Motor neuron (in vitro differentiated cells): ENCODE measurements around the gene MSANTD7. TPM values are rescaled to one million over a fixed set of nuclear protein-coding genes. Genes with fewer than 3 reads are reported as not detected.
"Not testable (repeated sequence)": the region's sequence is repeated elsewhere in the genome, so short reads cannot be mapped to it uniquely, and the experiment has no call there.

Experiments
- ATAC-seq, 8 experiments: fragments of 200-7000 bp; cut with Tn5 transposase; replicated peaks in 6 of 8; 2 replicates each; pipeline ENCODE4 v1.8.0; 2021; ENCODE audit warnings: mild to moderate bottlenecking in 8 of 8, moderate library complexity in 8 of 8
- H3K27ac ChIP-seq, 2 donors: fragments of 250-450 bp; sonication (Bioruptor Pico); 2 replicates each; pipeline ENCODE4 v1.9.0; 2021; ENCODE audit warnings: antibody characterized with exemption in 2 of 2, mild to moderate bottlenecking in 2 of 2, moderate library complexity in 1 of 2
- H3K4me1 ChIP-seq, 2 donors: fragments of 250-450 bp; sonication (Bioruptor Pico); replicated peaks in 1 of 2; 2 replicates each; pipeline ENCODE4 v1.6.1; 2021; ENCODE audit warnings: antibody characterized with exemption in 2 of 2, mild to moderate bottlenecking in 2 of 2, moderate library complexity in 1 of 2
- H3K4me3 ChIP-seq, 5 donors: fragments of 250-450 bp; sonication (Bioruptor Pico); 2 replicates each; pipeline ENCODE4 v1.9.0; 2021; ENCODE audit warnings: antibody characterized with exemption in 5 of 5, mild to moderate bottlenecking in 5 of 5, moderate library complexity in 4 of 5
- WGBS, 10 experiments: fragments of 450-650 bp; shearing (Covaris generic); methylation state at CpG; one replicate each; pipeline ENCODE4 v1.0.0; 2022; 5-methylcytosine and 5-hydroxymethylcytosine counted together
- in situ Hi-C, 9 experiments: fragments of 400-800 bp; cut with MboI; loops; one replicate each; pipeline ENCODE4 v1.15.0; 2021; ENCODE audit warnings: low sequenced_read_pairs in 9 of 9, low pct_unique_long_range_greater_than_20kb in 2 of 9; ENCODE audit not compliant: unreplicated experiment in 9 of 9
- total RNA-seq, 8 experiments: library from RNA; unstranded; fragments of 300-600 nt; gene quantifications; 2 replicates each; pipeline versions ENCODE4 v1.2.3 to v1.2.4, GENCODE V29; 2022

MSANTD7 gene
- total RNA-seq, result 10 to 100 TPM; 17.4 to 26.4 (median 19.4) TPM

DNA sequence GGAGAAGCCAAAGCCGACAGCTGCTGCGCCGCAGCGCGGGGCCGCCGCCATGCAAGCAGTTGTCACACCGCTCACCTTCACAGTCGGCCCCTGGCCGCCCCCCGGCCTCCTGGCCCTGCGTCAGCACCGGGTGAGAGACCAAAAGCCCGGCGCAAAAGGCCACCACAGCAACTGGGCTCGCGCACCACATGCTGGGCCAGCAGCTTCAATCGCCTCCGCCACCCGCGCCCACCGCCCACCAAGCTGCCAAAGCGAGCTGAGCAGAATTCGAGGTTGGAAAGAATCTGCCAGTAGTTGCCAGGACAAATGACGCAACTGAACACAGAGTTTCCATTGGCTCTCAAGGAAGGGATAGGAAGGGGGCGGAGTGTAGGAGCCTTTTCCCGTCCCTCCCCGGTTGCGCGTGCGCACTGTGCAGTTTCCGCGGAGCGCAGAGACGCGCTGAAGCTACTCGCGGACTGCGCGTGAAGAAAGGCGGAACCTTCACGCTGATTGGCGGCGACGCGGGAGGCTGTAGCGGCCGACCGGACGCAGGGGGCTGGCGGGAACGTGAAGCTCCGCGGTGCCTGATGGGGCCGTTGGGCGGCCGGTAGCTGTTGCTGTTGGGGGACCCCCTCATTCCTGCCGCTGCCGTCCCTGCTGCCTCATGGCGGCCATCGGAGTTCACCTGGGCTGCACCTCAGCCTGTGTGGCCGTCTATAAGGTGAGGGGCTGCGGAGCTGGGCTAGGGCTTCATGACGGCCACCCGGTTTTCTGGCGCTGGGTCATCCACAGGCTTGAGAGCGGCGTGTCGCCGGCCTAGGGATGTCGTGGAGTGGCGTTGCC, at the start of gene MSANTD7, which contains the start of the genes CDNF and HSPA14:
MSANTD7 (plus strand) TSS at position 550 of the 825 bp plus-strand sequence. CDS start 3,979 bp downstream, outside the sequence.
CDNF (minus strand) TSS at position 281 of the 825 bp plus-strand sequence; CDS start at position 190, 91 bp downstream.
HSPA14 (plus strand) TSS at position 550 of the 825 bp plus-strand sequence; CDS start at position 647, 97 bp downstream.
- in situ Hi-C loops, result loop anchor here in 2 of 9 experiments (25.0 kb wide), 2 partner anchors 301 to 326 kb away; no protein-coding TSS in a partner anchor
- Histone ChIP-seq H3K27ac (peak within 1 kb of the TSS; percentile 92 to 94), H3K4me3 (peak within 1 kb of the TSS; percentile 62 to 92 (median 80)), H3K4me1 (peaks cover 6 to 18% of the 10 kb centered on the region in 2 donors)
- WGBS, 10 experiments, result 0 to 2% (median 0%) methylated on average over 3 to 13 of the region's 72 CpGs; no CpG with 5 or more reads in 5 of the 10 experiments
- ATAC-seq, result peak; percentile 87 to 95 (median 94)

- ATAC-seq, result peak in 1 of 8 experiments; percentile 14
- 0 to 96% (median 54%) methylated on average over 1 to 5 of the region's 5 CpGs for WGBS, 10 experiments
- Histone ChIP-seq H3K27ac (no peak overlapping the region), H3K4me1 (no peaks in the 10 kb centered on the region), H3K4me3 (no peak overlapping the region)
- in situ Hi-C loops, result no loop called here
Measured at GRCh38 chr10:14798636-14799035, 39.5 kb upstream of the MSANTD7 start.

GRCh38 chr10:14800397-14800796, 37.7 kb upstream of the MSANTD7 start:
- ATAC-seq, result no peak

GRCh38 chr10:14801723-14802122, 36.4 kb upstream of the MSANTD7 start:
- no peak overlapping the region for H3K27ac ChIP-seq
- 24 to 86% (median 58%) methylated on average over 3 to 5 of the region's 5 CpGs; no CpG with 5 or more reads in 3 of the 10 experiments for WGBS, 10 experiments
- H3K4me3 ChIP-seq, result no peak overlapping the region
- peak in 2 of 8 experiments; percentile 43 to 99 for ATAC-seq
- no peaks in the 10 kb centered on the region for H3K4me1 ChIP-seq
- in situ Hi-C loops, result loop anchor here in 3 of 9 experiments (25.0 kb wide), 2 partner anchors 264 to 289 kb away; no protein-coding TSS in a partner anchor

More at GRCh38 chr10:14800397-14800796, 37.7 kb upstream of the MSANTD7 start:
- H3K4me3 ChIP-seq, result no peak overlapping the region
- H3K4me1 ChIP-seq, result no peaks in the 10 kb centered on the region
- WGBS, 10 experiments, result 0 to 17% (median 17%) methylated on average over 1 of the region's 1 CpG; no CpG with 5 or more reads in 7 of the 10 experiments
- H3K27ac ChIP-seq, result no peak overlapping the region
- in situ Hi-C loops, result loop anchor here in 3 of 9 experiments (25.0 kb wide), 2 partner anchors 263 to 288 kb away; no protein-coding TSS in a partner anchor

DNA sequence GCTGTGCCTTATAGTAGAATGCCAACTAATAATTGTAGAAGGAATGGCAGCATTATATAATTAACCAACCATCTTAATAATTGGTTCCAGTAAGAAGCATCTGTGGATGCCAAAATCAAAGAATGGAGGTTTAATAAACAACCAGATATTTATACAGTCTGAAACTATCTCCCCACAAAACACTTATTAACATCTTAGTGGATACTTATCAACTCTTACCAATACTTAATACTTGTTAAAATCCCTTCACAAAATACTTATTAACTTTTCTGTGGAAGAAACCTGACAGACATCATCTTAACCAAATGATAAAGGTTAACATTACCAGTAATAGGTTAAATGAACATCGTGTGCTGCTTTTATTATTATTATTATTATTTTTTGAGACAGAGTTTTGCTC, 34.3 kb upstream of the MSANTD7 start:
- H3K4me1 ChIP-seq, result no peaks in the 10 kb centered on the region
- in situ Hi-C loops, result loop anchor here in 3 of 9 experiments (25.0 kb wide), 2 partner anchors 267 to 292 kb away; no protein-coding TSS in a partner anchor
- 17 to 86% (median 50%) methylated on average over 1 of the region's 1 CpG; no CpG with 5 or more reads in 3 of the 10 experiments for WGBS, 10 experiments
- no peak overlapping the region for H3K27ac ChIP-seq
- no peak overlapping the region for H3K4me3 ChIP-seq
- no peak for ATAC-seq

- no peak for ATAC-seq
- no peaks in the 10 kb centered on the region for H3K4me1 ChIP-seq
- WGBS, 10 experiments, result 7 to 100% (median 70%) methylated on average over 1 to 3 of the region's 3 CpGs; no CpG with 5 or more reads in 3 of the 10 experiments
- in situ Hi-C loops, result loop anchor here in 3 of 9 experiments (25.0 kb wide), 2 partner anchors 269 to 294 kb away; no protein-coding TSS in a partner anchor
- no peak overlapping the region for H3K27ac ChIP-seq
- H3K4me3 ChIP-seq, result no peak overlapping the region
Measured at GRCh38 chr10:14806318-14806717, 31.8 kb upstream of the MSANTD7 start.

- Histone ChIP-seq H3K27ac (no peak overlapping the region), H3K4me3 (no peak overlapping the region), H3K4me1 (no peaks in the 10 kb centered on the region)
- in situ Hi-C loops, result loop anchor here in 3 of 9 experiments (25.0 kb wide), 2 partner anchors 274 to 299 kb away; no protein-coding TSS in a partner anchor
- no peak for ATAC-seq
- 38 to 100% (median 92%) methylated on average over 1 to 7 of the region's 9 CpGs for WGBS, 10 experiments
Measured at GRCh38 chr10:14810969-14811953, 26.8 kb upstream of the MSANTD7 start.

- H3K27ac ChIP-seq, result no peak overlapping the region
- H3K4me1 ChIP-seq, result no peaks in the 10 kb centered on the region
- no peak for ATAC-seq
- H3K4me3 ChIP-seq, result no peak overlapping the region
- WGBS, 10 experiments, result 71 to 100% (median 89%) methylated on average over 1 to 3 of the region's 3 CpGs; no CpG with 5 or more reads in 2 of the 10 experiments
- in situ Hi-C loops, result loop anchor here in 3 of 9 experiments (25.0 kb wide), 2 partner anchors 275 to 300 kb away; no protein-coding TSS in a partner anchor
Measured at GRCh38 chr10:14812271-14812670, 25.8 kb upstream of the MSANTD7 start.

GRCh38 chr10:14815681-14816080, 22.4 kb upstream of the MSANTD7 start:
- WGBS, 10 experiments, result 17 to 100% (median 83%) methylated on average over 1 to 5 of the region's 6 CpGs; no CpG with 5 or more reads in 1 of the 10 experiments
- no peak for ATAC-seq
- in situ Hi-C loops, result loop anchor here in 3 of 9 experiments (25.0 kb wide), 2 partner anchors 278 to 303 kb away; no protein-coding TSS in a partner anchor
- H3K4me1 ChIP-seq, result no peaks in the 10 kb centered on the region
- no peak overlapping the region for H3K27ac ChIP-seq
- no peak overlapping the region for H3K4me3 ChIP-seq

DNA sequence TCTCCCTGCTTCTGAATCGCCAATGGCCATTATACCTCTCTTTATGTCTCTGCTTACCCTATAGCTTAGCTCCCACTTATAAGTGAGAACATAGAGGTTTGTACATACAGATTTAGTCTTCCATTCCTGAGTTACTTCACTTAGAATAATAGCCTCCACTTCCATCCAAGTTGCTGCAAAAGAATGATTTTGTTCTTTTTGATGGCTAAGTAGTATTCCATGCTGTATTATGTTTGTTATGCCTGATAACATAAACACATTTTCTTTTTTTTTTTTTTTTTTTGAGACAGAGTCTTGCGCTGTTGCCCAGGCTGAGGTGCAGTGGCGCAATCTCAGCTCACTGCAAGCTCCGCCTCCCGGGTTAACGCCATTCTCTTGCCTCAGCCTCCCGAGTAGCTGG, 21.4 kb upstream of the MSANTD7 start:
- not testable (repeated sequence) for H3K4me3 ChIP-seq, ATAC-seq, H3K4me1 ChIP-seq, H3K27ac ChIP-seq
- in situ Hi-C loops, result loop anchor here in 3 of 9 experiments (25.0 kb wide), 2 partner anchors 279 to 304 kb away; no protein-coding TSS in a partner anchor
- 80 to 100% (median 100%) methylated on average over 1 to 2 of the region's 7 CpGs; no CpG with 5 or more reads in 2 of the 10 experiments for WGBS, 10 experiments

DNA sequence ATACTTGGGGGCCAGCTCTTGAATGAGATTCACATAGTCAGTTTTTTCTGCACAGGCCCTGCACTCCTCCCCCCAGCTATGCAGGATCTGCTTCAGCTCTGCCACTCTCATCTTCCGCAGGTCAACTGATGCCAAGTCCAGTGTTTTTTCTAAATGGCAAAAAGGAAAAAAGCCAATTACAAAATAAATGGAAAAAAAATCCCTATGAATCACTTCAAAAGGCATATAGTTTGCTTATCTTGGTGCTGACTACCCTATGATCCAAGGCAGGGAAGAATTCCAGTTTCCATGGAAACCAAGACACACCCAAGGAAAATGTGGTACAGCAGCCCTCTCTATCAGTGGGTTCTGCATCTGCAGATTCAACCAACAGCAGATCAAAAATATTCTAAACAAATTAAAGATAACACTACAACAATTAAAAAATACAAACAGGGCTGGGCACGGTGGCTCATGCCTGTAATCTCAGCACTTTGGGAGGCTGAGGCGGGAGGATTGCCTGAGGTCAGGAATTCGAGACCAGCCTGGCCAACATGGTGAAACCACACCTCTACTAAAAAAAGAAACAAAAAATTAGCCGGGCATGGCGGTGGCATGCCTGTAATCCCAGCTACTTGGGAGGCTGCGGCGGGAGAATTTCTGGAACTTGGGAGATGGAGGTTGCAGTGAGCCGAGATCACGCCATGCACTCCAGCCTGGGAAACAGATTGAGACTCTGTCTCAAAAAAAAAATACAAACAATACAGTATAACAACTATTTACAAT, 17.9 kb upstream of the MSANTD7 start:
- Histone ChIP-seq H3K27ac (no peak overlapping the region), H3K4me1 (no peaks in the 10 kb centered on the region), H3K4me3 (no peak overlapping the region)
- WGBS, 10 experiments, result 53 to 100% (median 67%) methylated on average over 1 to 7 of the region's 10 CpGs; no CpG with 5 or more reads in 2 of the 10 experiments
- peak in 5 of 8 experiments; percentile 41 to 97 (median 61) for ATAC-seq
- in situ Hi-C loops, result loop anchor here in 4 of 9 experiments (10.0 to 25.0 kb wide), 3 partner anchors 283 to 308 kb away; no protein-coding TSS in a partner anchor
